Camera-type eye (tissue), 1 donor: ENCODE results near the gene ZNF146. TPM values are rescaled to one million over a fixed set of nuclear protein-coding genes. Genes with fewer than 3 reads are reported as not detected.

Experiments
- total RNA-seq: library from RNA; depleted of rRNA; stranded (reverse); fragments of >200 nt; gene quantifications from one replicate; pipeline ENCODE4 v1.2.3, GENCODE V29; 2014

Gene ZNF146
- total RNA-seq: 163 TPM

GRCh38 chr19:36214386-36215275 is at the start of gene ZNF146, which contains the start of gene ZNF565:
ZNF146 (plus strand) TSS chr19:36215106; CDS start chr19:36236441, 21,335 bp downstream.
ZNF565 (minus strand) TSS chr19:36214665; CDS start chr19:36201985, 12,680 bp downstream.

Other genes with a start within 250 kb of the ZNF146 start
- 32.9 TPM for gene SDHAF1, start 219.9 kb upstream of the ZNF146 start, total RNA-seq
- not detected for gene SYNE4, start 206.3 kb upstream of the ZNF146 start, total RNA-seq
- 9.4 TPM for gene ALKBH6, start 200.9 kb upstream of the ZNF146 start, total RNA-seq
- 34.6 TPM for gene CLIP3, start 182.2 kb upstream of the ZNF146 start, total RNA-seq
- 7.6 TPM for gene THAP8, start 160.8 kb upstream of the ZNF146 start, total RNA-seq
- gene WDR62, start 160.2 kb upstream of the ZNF146 start, total RNA-seq: 6.4 TPM
- not detected for gene OVOL3, start 104.0 kb upstream of the ZNF146 start, total RNA-seq
- gene POLR2I, start 100.2 kb upstream of the ZNF146 start, total RNA-seq: 28.0 TPM
- 134 TPM for gene TBCB, start 99.6 kb upstream of the ZNF146 start, total RNA-seq
- 123 TPM for gene CAPNS1, start 75.0 kb upstream of the ZNF146 start, total RNA-seq
- 3.6 TPM for gene COX7A1, start 62.7 kb upstream of the ZNF146 start, total RNA-seq
- 11.3 TPM for gene ZNF565, start 441 bp upstream of the ZNF146 start, total RNA-seq
- gene ZFP14, start 164.1 kb downstream of the ZNF146 start, total RNA-seq: 33.5 TPM
- gene ZFP82, start 203.5 kb downstream of the ZNF146 start, total RNA-seq: 32.9 TPM